HG03520 (cell line): ENCODE measurements around the gene PPP1R14C.
"Not testable (repeated sequence)": the region's sequence is repeated elsewhere in the genome, so short reads cannot be mapped to it uniquely, and the experiment has no call there.

ENCODE experiments used
- ATAC-seq: cut with Tn5 transposase; IDR thresholded peaks from one replicate; pipeline ENCODE4 v1.9.1; 2021; ENCODE audit warnings: mild to moderate bottlenecking, moderate library complexity; ENCODE audit not compliant: unreplicated experiment

Gene PPP1R14C

DNA sequence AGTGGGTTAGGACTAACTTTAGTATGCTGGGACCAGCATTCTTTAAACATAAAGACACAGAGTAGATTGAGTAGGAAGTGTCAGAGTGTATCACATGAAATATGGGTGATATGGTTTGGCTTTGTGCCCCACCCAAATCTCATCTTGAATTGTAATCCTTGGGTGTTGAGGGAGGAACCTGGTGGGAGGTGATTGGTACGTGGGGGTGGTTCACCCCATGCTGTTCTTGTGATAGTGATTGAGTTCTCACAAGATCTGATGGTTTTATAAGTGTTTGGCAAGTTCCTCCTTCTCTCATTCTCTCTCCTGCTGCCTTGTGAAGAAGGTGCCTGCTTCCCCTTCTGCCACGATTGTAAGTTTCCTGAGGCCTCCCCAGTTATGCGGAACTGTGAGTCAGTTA is 5.1 kb upstream of the PPP1R14C start:
- ATAC-seq = not testable (repeated sequence)

DNA sequence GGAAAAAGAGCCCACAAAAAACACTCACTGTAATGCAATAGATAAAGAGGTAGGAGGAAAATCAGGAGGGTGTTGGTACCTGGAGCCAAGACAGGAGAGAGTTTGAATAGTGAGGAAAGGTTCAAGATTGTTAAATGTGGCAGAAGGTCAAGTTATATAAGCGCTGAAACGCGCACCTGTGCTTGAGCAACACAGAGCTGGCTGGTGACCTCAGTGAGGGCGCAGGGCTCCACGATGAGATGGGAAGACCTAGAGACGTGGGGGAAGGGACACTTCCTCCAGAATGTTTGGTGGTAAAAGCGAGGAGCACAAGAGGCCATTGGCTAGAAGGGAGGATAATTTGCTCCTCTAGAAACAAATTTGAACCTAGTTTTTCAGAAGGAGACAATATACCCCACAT is 4.2 kb upstream of the PPP1R14C start:
- no peak for ATAC-seq

GRCh38 chr6:150139533-150139932 is 3.3 kb upstream of the PPP1R14C start:
- ATAC-seq = no peak

- no peak for ATAC-seq
These were observed 2.4 kb upstream of the PPP1R14C start for GRCh38 chr6:150140236-150140969.

- ATAC-seq = no peak
These were observed 661 bp upstream of the PPP1R14C start for GRCh38 chr6:150142097-150142669.

DNA sequence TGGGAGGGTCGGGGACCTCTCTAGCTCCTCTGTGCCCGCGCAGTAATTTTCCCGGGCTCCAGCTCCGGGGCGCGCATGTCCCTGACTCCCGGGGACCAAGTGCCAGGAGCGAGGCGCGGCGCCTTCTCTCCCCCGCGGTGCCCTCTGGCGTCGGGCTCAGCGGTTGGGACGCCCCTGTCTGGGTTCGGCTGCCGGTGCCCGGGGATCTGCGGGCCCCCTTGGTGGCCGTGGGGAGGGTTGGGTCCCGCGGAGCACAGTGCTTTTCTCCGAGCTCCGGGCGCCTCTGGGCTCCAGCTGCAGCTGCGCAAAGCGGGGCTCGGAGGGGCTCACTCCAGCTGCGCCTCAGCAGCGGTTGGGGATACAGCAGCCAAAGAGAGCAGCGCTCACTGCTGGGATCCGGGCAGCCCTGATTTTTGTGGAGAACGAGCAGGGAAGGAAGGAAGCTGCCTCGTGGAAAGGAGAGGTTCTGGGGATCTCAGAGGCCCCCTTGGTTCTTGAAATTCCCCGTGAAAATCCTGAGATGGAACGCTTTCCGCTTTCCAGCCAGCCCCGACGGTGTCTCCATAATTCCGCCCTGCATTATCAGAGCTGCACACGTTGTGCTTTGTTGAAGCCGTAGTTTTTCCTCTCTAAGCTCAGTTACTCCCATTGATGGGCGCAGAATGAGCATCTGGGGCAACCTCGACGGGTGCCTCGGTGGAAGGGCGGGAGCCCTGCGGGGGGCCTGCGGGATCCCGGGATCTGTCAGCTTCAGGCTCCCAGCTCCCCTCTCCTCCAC is 861 bp downstream of the PPP1R14C start:
- ATAC-seq = no peak

- no peak for ATAC-seq
These were observed 1.5 kb downstream of the PPP1R14C start for GRCh38 chr6:150144294-150144868.

DNA sequence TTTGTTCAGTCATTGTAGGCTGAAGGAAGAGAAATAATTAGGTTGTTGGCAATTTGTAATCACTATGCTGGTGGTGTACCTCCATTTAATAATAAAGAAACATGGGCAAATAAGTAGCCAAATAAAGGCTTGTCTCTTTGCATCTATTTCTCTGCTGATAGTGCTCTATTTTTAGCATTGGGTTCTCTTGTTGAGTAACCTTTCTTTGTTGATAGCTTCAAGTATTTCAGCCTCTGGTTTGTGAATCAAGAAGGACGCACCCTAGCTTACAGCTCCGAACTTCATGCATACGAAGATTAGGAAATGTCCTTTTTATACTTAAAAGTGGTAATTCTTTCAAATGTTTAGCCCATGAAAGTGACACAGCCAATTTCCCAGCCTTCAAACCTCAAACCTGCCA is 2.6 kb downstream of the PPP1R14C start:
- ATAC-seq = no peak

GRCh38 chr6:150145830-150146229 is 3.0 kb downstream of the PPP1R14C start:
- ATAC-seq = no peak

DNA sequence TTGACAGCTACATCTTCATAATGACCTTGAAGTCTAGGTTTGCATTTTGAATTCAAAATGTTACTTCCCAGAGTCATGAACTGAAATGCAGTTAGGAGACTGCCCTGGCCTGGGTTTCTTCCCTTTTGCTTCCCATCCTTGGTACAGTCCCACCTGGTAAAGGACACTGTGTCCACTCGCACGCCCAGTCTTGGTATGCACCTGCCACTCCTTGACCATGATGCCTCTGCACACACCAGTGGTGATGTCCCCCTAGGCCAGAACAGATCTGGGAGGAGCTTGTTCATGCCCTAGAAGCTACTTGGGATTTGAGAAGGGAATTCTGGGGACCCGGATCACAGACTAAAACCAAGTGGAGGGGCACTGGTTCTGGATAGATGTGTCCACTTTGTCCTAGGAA is 3.6 kb downstream of the PPP1R14C start:
- no peak for ATAC-seq

DNA sequence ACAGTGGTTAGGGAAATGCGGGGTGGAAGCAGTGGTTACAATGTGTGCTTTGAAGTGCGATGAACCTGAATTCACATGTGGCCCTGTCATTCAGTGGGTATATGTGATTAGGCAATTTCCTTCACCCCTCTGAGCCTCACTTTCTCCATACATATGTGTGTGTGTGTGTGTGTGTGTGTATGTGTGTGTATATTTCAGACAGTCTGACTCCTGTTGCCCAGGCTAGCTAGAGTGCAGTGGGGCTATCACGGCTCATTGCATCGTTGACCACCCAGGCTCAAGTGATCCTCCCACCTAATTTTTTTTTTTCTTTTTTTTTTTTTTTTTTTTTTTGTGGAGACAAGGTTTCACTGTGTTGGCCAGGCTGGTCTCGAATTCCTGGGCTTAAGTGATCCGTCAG is 6.3 kb downstream of the PPP1R14C start:
- no peak for ATAC-seq

DNA sequence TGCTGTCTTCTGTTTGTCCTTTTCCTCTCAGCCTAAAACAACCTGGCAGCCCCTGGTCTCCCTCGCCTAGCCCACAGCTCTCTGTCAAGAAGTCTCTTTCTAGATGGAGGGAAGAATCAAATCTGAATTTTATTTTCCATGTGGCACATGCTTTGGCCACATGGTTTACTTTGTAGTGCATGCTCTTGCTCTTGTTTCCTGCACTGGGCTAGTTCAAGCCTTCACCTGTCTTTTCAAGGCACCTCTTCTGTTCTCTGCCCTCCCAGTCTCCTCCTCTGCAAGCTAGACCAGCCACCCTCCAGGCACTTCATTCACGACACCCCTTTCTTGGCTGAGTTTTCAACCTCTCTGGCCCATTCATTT is 7.6 kb downstream of the PPP1R14C start:
- no peak for ATAC-seq

DNA sequence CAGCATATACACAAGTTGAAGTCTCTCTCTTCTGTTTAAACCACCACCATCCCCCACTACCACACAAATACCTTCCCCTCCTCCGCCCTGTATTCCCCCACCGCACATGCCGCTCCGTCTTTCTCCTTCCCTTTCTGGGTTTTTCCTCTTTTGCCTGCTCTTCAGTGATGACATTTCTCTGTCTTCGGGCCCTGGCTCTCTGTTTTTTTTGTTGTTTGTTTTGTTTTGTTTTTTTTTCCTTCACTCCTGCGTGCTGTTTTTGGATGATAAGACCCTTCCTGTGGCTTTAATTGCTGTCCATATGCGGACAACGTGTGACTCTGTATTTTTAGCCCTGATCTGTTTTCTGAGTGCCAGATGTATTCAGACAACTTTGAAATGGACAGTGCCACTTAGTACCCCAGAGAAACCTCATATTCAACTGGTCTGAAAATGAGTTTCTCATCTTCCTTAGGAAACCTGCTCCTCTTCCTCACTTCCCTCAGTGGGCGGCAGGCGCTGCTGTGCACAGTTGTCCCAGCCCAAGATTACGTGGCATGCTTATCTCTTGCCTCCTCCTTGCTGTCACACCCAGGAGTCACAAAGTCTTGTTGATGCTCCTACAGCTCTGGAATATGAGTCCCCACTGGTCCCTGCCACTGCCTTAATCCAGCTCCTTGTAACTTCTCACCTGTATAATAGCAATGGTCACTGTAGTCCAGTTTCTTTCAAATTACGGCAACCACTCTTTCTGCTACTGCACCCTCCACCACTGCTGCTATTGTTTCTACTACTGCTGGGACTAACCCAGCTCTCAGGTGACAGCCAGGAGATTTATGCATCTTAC is 8.2 kb downstream of the PPP1R14C start:
- no peak for ATAC-seq

GRCh38 chr6:150152891-150153876 is 10.3 kb downstream of the PPP1R14C start:
- ATAC-seq = no peak

DNA sequence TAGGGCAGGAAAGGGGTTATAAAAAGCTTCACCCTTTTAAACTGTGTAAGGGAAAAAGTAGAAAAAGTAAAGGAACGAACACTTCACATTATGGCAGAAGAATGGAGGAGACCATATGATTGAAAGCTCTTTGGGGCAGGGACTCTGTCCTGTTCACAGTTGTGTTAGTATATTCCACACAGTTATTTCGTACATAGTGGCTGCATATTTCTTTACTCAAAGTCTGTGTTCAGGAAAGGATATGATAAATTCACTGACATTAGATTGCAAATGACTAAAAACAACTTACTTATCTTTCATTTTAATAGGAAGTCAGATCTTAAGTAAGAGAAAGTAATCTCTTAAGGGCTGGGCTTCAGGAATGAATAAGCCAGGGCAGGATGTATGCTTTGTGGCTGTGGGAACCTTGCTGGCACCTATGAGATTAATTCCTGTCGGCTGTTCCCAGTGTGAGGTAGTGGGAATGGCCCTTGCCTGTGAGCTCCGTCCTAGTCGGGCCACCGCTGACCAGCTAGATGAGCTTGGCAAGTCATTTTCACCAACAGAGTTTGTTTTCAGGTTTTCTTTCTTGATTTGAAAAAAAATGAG is 11.2 kb downstream of the PPP1R14C start:
- no peak for ATAC-seq

DNA sequence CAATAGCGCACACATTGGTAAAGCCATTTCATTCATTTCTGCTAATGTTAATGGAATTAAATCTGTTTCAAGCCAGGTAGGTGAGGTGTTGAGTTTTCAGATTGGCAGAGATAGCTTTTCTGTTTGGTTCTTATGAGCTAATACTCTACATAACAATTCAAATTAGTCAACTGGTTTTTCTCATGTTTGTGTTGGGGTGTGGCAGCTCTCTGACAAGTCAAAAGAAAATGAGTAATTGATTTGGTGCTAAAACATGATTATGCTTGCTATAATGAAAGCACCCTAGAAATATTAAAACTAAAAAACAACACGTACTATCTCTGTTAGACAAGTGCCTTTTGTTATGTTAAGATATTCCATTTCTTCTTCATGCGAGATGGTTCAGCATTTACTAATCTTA is 13.6 kb downstream of the PPP1R14C start:
- ATAC-seq = no peak

DNA sequence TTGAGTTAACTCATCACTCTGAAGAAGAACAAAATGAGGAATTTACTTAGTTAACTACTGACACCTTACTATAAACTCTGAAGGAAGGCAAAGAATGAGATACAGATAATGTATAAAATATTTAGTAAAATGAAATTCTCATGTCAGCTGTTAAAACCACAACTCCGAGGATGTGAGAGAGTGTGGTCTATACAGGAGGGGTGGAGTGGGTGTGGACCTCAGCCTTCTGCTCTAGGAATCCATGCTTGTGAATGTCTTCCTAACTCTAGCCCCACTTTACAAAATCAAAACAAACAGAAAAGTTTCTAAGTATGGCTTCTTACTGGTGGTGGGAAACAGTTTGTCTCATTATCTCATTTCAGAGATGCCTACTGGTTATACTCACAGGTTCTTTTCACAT is 14.2 kb downstream of the PPP1R14C start:
- ATAC-seq = no peak

DNA sequence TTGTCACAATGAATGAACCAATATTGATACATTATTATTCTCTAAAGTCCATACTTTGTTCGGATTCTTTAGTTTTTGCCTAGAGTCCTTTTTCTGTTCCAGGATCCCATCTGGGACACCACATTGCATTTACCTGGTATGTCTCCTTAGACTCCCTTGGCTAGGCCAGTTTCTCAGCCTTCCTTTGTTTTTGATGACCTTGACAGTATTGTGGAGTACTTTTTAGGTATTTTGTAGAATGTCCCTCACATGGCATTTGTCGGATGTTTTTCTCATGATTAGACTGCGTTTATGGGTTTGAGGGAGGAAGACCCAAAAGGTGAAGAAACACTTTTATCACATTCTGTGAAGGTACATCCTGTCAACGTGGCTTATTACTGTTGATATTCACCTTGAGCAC is 16.9 kb downstream of the PPP1R14C start:
- ATAC-seq = no peak

DNA sequence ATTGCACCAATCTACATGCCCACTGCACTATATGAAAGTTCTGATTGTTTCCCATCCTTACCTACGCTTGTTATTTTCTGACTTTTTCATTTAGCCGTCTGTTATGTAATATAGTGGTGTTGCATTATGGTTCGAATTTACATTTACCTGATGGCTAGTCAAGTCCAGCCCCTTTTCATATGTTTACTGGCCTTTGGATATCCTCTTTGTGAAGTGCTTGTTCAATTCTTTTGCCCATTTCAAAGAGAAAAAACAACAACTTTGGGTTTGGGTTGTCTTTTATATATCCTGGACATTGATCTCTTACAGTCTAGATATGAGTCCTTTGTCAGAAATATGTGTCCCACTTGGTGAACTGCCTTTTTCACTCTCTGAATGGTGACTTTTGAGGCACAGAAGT is 21.1 kb downstream of the PPP1R14C start:
- ATAC-seq = no peak
